HFF-Myc (cell line): ENCODE measurements around the gene MORN5.

Experiments used
- DNase-seq: peaks from one replicate; pipeline ENCODE4 v3.0.0-alpha.2; 2011; ENCODE audit warnings: low read depth; ENCODE audit errors: extremely low read depth
- H3K4me3 ChIP-seq: replicated peaks from 2 replicates; pipeline ENCODE4 v1.5.1; 2011; ENCODE audit warnings: low read depth, mild to moderate bottlenecking, control low read depth, low read length
- CTCF ChIP-seq: IDR thresholded peaks from 2 replicates; pipeline ENCODE4 v1.5.1; 2012; ENCODE audit warnings: mild to moderate bottlenecking, low read depth, low read length, control low read depth; ENCODE audit errors: missing control alignments

MORN5 gene

GRCh38 chr9:122197426-122197825 lies 37.7 kb downstream of the MORN5 start:
- no peak for TF ChIP-seq CTCF
- no peak for DNase-seq
- H3K4me3 ChIP-seq: no peak overlapping the region

GRCh38 chr9:122197882-122198281 lies 38.2 kb downstream of the MORN5 start:
- no peak for TF ChIP-seq CTCF
- DNase-seq: no peak
- H3K4me3 ChIP-seq: no peak overlapping the region

- TF ChIP-seq CTCF: no peak
- DNase-seq: no peak
- no peak overlapping the region for H3K4me3 ChIP-seq
Observed at GRCh38 chr9:122200960-122201595, 41.4 kb downstream of the MORN5 start.

GRCh38 chr9:122201641-122202040 lies 41.9 kb downstream of the MORN5 start:
- H3K4me3 ChIP-seq: no peak overlapping the region
- no peak for DNase-seq
- TF ChIP-seq CTCF: no peak

GRCh38 chr9:122202111-122202510 lies 42.4 kb downstream of the MORN5 start:
- no peak for DNase-seq
- TF ChIP-seq CTCF: no peak
- H3K4me3 ChIP-seq: no peak overlapping the region

GRCh38 chr9:122204055-122204454 lies 44.3 kb downstream of the MORN5 start:
- no peak for TF ChIP-seq CTCF
- H3K4me3 ChIP-seq: no peak overlapping the region
- DNase-seq: no peak

- TF ChIP-seq CTCF: no peak
- DNase-seq: no peak
- H3K4me3 ChIP-seq: no peak overlapping the region
Observed at GRCh38 chr9:122204491-122204890, 44.8 kb downstream of the MORN5 start.
